ENCODE data around the gene SIRT2.

The SIRT2 gene

DNA sequence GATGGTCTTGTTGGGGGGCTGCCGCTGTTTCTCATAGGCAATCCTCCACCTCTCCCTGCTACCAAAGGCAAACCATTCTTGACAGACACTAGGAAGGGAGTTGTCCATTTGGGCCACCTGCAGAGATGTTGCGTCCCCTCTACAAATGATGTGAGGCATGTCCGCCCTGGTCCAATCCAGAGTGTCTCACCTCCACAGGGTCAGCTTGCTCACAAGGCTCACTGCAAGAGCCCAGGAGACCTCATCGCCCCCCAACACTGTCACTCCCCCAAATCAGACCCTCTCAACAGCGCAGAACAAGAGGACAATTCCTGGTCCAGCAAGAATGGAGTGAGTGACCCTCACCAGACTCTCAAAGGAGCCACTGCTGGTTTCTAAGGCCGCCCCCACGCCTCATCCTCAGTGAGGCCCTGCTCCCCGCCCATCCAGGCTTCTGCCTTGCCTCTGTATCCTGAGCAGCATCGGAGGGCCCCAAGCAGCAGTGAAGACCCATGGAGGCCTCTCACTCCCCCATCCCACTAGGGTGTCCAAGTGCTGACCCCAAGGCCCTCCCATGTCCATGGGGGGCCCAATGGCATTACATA is 56.2 kb downstream of the SIRT2 start:
- POLR2A ChIA-PET (ENCODE audit: low non-redundant PET), result no interaction called here

DNA sequence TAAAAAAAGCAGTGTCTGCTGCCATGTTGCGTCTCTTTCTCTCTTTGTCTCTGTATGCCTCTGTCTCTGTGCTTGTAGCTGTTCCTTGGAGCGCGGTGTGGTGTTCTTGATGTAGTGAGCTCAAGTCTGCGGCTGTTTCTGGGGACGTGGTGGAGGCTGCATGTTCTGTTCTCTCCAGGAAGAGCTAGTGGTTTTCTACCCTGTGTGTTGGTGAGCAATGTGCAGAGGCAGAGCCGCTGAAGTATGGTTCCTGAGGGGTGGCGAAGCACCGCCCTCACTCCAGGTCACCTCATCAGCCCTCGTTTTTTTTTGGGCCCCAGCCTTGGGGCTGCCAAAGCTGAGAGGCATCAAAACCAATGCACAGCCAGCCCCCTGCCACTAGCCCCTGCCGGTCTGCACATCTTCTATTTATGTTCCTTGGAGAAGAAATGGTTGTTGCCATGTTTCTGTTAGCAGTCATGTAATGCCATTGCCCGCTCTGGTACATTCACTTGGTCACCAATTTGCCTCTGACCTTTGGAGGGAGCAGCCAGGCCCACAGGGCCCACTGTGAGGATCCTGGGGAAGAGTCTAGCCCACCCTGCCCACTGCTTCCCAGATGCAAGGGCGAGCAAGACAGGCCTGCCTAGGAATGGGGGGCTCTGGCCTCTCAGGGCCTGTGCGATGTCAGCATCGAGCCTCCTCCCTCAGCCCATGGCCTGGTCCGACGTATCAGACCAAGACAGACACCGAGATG is 56.8 kb downstream of the SIRT2 start:
- TF ChIP-seq, protein P1, sequence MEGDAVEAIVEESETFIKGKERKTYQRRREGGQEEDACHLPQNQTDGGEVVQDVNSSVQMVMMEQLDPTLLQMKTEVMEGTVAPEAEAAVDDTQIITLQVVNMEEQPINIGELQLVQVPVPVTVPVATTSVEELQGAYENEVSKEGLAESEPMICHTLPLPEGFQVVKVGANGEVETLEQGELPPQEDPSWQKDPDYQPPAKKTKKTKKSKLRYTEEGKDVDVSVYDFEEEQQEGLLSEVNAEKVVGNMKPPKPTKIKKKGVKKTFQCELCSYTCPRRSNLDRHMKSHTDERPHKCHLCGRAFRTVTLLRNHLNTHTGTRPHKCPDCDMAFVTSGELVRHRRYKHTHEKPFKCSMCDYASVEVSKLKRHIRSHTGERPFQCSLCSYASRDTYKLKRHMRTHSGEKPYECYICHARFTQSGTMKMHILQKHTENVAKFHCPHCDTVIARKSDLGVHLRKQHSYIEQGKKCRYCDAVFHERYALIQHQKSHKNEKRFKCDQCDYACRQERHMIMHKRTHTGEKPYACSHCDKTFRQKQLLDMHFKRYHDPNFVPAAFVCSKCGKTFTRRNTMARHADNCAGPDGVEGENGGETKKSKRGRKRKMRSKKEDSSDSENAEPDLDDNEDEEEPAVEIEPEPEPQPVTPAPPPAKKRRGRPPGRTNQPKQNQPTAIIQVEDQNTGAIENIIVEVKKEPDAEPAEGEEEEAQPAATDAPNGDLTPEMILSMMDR (conservative IDR thresholded peaks at IDR 0.05; ENCODE audit: low read depth), result no peak
- POLR2A ChIA-PET (ENCODE audit: low non-redundant PET), result no interaction called here
- H3K27ac ChIP-seq, result peak overlapping the region; percentile 99
- DNase-seq (ENCODE audit: low spot score), result no peak
- CTCF ChIA-PET, result interaction anchor here (0.6 to 0.7 kb wide), 2 partner anchors 12 to 77 kb away, joined by 6 to 8 read pairs; no protein-coding TSS in a partner anchor

More for the DNA sequence above, 56.2 kb downstream of the SIRT2 start:
- H3K27ac ChIP-seq, result peak overlapping the region; percentile 99
- TF ChIP-seq, protein P1 (conservative IDR thresholded peaks at IDR 0.05; ENCODE audit: low read depth), result no peak
- CTCF ChIA-PET, result no interaction called here
- no peak for DNase-seq (ENCODE audit: low spot score)

DNA sequence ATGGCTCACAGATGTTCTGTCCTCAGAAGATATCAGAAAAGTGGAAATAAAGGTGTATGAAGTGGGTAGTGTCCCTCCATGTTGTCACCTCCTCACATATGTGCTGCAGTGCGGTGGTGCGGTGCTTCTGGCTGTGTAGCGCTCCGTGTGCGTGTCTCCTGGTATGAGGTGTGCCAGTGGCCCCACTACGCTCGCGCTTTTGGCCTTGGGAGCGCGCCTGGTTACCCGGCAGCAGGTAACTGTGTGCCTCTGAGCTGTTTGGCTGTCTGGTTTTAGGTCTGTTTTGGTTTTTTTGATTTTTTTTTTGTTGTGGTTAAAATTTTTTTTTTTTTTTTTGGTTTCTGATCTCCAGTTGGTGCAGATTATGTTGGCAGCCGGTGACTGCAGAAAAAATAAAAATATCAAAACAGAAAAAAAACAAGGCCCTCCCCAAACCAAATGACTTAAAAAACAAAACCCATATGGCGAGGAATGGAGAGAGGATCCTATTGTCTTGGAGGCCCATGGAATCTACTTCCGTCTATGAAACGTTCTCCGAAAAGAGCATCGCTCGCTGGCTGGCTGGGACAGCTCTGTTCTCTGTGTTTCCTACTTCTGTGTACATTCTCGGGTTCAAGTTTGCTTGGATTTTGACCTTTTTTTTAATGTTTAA is 57.5 kb downstream of the SIRT2 start:
- TF ChIP-seq, protein P1 (conservative IDR thresholded peaks at IDR 0.05; ENCODE audit: low read depth), result no peak
- POLR2A ChIA-PET (ENCODE audit: low non-redundant PET), result no interaction called here
- CTCF ChIA-PET, result interaction anchor here (0.6 to 0.7 kb wide), 2 partner anchors 11 to 77 kb away, joined by 6 to 8 read pairs; no protein-coding TSS in a partner anchor

DNA sequence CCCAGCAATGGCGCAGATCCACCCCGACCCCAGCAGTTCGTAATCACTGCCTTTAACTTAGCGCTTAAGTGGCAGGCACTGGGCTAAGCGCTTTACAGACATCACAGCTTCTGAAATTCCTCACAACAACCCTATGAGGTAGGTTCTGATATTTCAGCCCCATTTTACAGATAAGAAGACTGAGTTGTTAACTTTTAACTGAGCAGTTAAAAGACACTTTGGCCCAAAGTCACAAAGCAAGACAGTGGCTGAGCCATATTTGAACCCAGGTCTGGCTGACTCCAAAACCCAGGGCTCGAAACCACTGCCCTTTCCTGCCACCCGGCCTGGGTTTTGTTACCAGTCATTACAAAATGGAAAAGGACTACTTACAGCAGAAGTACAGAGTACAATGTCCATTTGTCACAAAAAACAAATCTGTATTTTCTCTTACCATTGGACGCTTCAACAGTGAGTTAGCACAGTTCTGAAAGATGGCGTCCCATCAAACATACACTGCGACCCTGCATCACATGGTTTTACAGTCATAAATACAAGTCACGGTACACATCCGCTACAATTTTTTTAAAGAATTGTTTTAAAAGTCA is 58.1 kb downstream of the SIRT2 start:
- TF ChIP-seq, protein P1 (conservative IDR thresholded peaks at IDR 0.05; ENCODE audit: low read depth), result no peak
- POLR2A ChIA-PET (ENCODE audit: low non-redundant PET), result interaction anchor here (0.5 to 1.0 kb wide), 2 partner anchors 30 to 109 kb away, joined by 3 to 6 read pairs; no protein-coding TSS in a partner anchor
- H3K27ac ChIP-seq, result peak overlapping the region; percentile 91
- no peak for DNase-seq (ENCODE audit: low spot score)
- CTCF ChIA-PET, result no interaction called here

More for the DNA sequence above, 57.5 kb downstream of the SIRT2 start:
- H3K27ac ChIP-seq, result no peak overlapping the region
- no peak for DNase-seq (ENCODE audit: low spot score)

DNA sequence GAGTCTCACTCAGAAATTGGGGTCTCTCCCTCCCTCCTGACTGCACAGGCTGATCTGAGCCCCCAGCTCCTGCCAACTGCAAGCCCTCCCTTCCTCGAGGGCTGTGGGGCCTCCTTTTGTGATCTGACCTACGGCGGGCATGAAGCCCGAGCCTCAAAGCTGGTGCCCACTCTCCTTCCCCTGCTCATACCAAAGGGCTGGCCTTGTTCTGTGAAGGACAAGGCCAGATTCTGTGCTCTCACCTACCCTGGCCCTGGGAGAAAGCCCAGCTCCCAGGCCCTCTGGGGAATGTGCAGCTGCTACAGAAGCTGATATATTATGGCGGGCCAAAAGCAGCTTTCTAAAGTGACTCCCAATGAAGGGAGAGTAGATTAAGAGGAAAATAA is 58.8 kb downstream of the SIRT2 start:
- TF ChIP-seq, protein P1 (conservative IDR thresholded peaks at IDR 0.05; ENCODE audit: low read depth), result no peak
- peak overlapping the region; percentile 91 for H3K27ac ChIP-seq
- DNase-seq (ENCODE audit: low spot score), result no peak
- CTCF ChIA-PET, result no interaction called here
- POLR2A ChIA-PET (ENCODE audit: low non-redundant PET), result interaction anchor here (0.5 to 1.0 kb wide), 4 partner anchors 9 to 108 kb away, joined by 3 to 6 read pairs (median 4); no protein-coding TSS in a partner anchor

All from RWPE1 (cell line).